Stimulated activated CD4-positive, alpha-beta T cell treated with anti-CD3 and anti-CD28 coated beads, Interleukin-4, amount 100 ng/mL, for 24 hours (primary cell): ENCODE results near the gene EPAS1.

Experiments
- DNase-seq: peaks from one replicate; pipeline ENCODE4 v3.0.0-alpha.2; 2020

Gene EPAS1

GRCh38 chr2:46342566-46343315, 45.5 kb downstream of the EPAS1 start:
- DNase-seq, result no peak

- DNase-seq, result no peak
Measured at GRCh38 chr2:46344706-46345105, 47.5 kb downstream of the EPAS1 start.

GRCh38 chr2:46345775-46346174, 48.6 kb downstream of the EPAS1 start:
- DNase-seq, result no peak

- DNase-seq, result no peak
Measured at GRCh38 chr2:46346719-46347118, 49.5 kb downstream of the EPAS1 start.

GRCh38 chr2:46347648-46348280, 50.6 kb downstream of the EPAS1 start:
- DNase-seq, result no peak

GRCh38 chr2:46349115-46349547, 51.9 kb downstream of the EPAS1 start:
- no peak for DNase-seq

- no peak for DNase-seq
Measured at GRCh38 chr2:46350029-46350689, 53.0 kb downstream of the EPAS1 start.

- peak; percentile 29 for DNase-seq
Measured at GRCh38 chr2:46351098-46351749, 54.0 kb downstream of the EPAS1 start.

GRCh38 chr2:46351750-46352138, 54.5 kb downstream of the EPAS1 start:
- DNase-seq, result peak; percentile 74

GRCh38 chr2:46352621-46353020, 55.4 kb downstream of the EPAS1 start:
- DNase-seq, result no peak

- no peak for DNase-seq
Measured at GRCh38 chr2:46353509-46353908, 56.3 kb downstream of the EPAS1 start.

- no peak for DNase-seq
Measured at GRCh38 chr2:46355756-46356155, 58.5 kb downstream of the EPAS1 start.

GRCh38 chr2:46356991-46357390, 59.8 kb downstream of the EPAS1 start:
- no peak for DNase-seq

GRCh38 chr2:46358713-46359112, 61.5 kb downstream of the EPAS1 start:
- DNase-seq, result no peak

- no peak for DNase-seq
Measured at GRCh38 chr2:46360303-46360702, 63.1 kb downstream of the EPAS1 start.

GRCh38 chr2:46361920-46362666, 64.9 kb downstream of the EPAS1 start:
- no peak for DNase-seq

- no peak for DNase-seq
Measured at GRCh38 chr2:46362667-46363012, 65.4 kb downstream of the EPAS1 start.

GRCh38 chr2:46363535-46364170, 66.4 kb downstream of the EPAS1 start:
- no peak for DNase-seq

GRCh38 chr2:46364797-46365457, 67.7 kb downstream of the EPAS1 start:
- peak; percentile 54 for DNase-seq

- no peak for DNase-seq
Measured at GRCh38 chr2:46365913-46366667, 68.9 kb downstream of the EPAS1 start.

GRCh38 chr2:46366668-46367052, 69.5 kb downstream of the EPAS1 start:
- no peak for DNase-seq
